SU-DHL-6 (cell line): ENCODE data around the gene CR1L.

Source experiments
- H2AFZ ChIP-seq: fragments of 200-600 bp; sonication (generic); 2 replicates; pipeline ENCODE4 v1.6.1; 2014; ENCODE audit warnings: low read depth, mild to moderate bottlenecking, moderate library complexity, mixed read lengths, antibody characterized with exemption, low read length; ENCODE audit not compliant: severe bottlenecking
- H3F3A ChIP-seq: fragments of 200-600 bp; shearing (Covaris generic); 2 replicates; pipeline ENCODE4 v1.6.0; 2016; ENCODE audit warnings: antibody characterized with exemption, mild to moderate bottlenecking; ENCODE audit not compliant: insufficient read depth
- H3K27ac ChIP-seq: fragments of 200-600 bp; sonication (generic); 2 replicates; pipeline ENCODE4 v1.5.1; 2016; ENCODE audit warnings: low read depth, mild to moderate bottlenecking, low read length, moderate library complexity, mixed read lengths
- H3K27me3 ChIP-seq: fragments of 200-600 bp; sonication (generic), shearing (Covaris generic); 2 replicates; pipeline ENCODE4 v1.6.0; 2014; ENCODE audit warnings: mild to moderate bottlenecking, low read length
- H3K36me3 ChIP-seq: fragments of 200-600 bp; sonication (generic); 2 replicates; pipeline ENCODE4 v1.6.1; 2014; ENCODE audit warnings: mild to moderate bottlenecking, low read length, mixed read lengths
- H3K4me2 ChIP-seq: fragments of 300-600, 200-600 bp; shearing (Covaris generic), sonication (generic); 2 replicates; pipeline ENCODE4 v1.6.0; 2014; ENCODE audit warnings: low read length, low read depth, mild to moderate bottlenecking; ENCODE audit not compliant: poor library complexity, severe bottlenecking
- H3K4me3 ChIP-seq: fragments of 200-600 bp; sonication (generic); 2 replicates; pipeline ENCODE4 v1.5.1; 2014; ENCODE audit warnings: antibody characterized with exemption, low read length, mild to moderate bottlenecking, mixed read lengths; ENCODE audit not compliant: insufficient read depth, poor library complexity, severe bottlenecking
- H3K79me2 ChIP-seq: fragments of 200-600 bp; sonication (generic); 2 replicates; pipeline ENCODE4 v1.6.1; 2014; ENCODE audit warnings: mild to moderate bottlenecking, low read length, moderate library complexity; ENCODE audit not compliant: insufficient read depth
- H3K9ac ChIP-seq: fragments of 200-600 bp; sonication (generic); 2 replicates; pipeline ENCODE4 v1.7.0; 2014; ENCODE audit warnings: mild to moderate bottlenecking, low read length
- H3K9me2 ChIP-seq: fragments of 200-600 bp; sonication (generic); replicated peaks from 2 replicates; pipeline ENCODE4 v1.6.1; 2014; ENCODE audit warnings: low read length; ENCODE audit not compliant: insufficient read depth
- H3K9me3 ChIP-seq: fragments of 200-600 bp; sonication (generic); 2 replicates; pipeline ENCODE4 v1.6.1; 2014; ENCODE audit warnings: low read length, mixed read lengths; ENCODE audit not compliant: insufficient read depth
- H4K20me1 ChIP-seq: fragments of 200-600 bp; sonication (generic); 2 replicates; pipeline ENCODE4 v1.6.1; 2014; ENCODE audit warnings: low read depth, mild to moderate bottlenecking, antibody characterized with exemption, low read length, moderate library complexity, mixed read lengths
- EZH2phosphoT487 ChIP-seq: fragments of 200-600 bp; sonication (generic), shearing (Covaris generic); conservative IDR thresholded peaks from 2 replicates; pipeline ENCODE4 v1.6.1; 2018; ENCODE audit warnings: mild to moderate bottlenecking, antibody characterized with exemption, low read length, moderate library complexity, mixed read lengths
- TF ChIP-seq, protein P1 (sequence below): fragments of 200-600 bp; sonication (generic); IDR thresholded peaks from one replicate; pipeline ENCODE4 v1.5.1; 2017; ENCODE audit warnings: antibody characterized with exemption, mild to moderate bottlenecking, low read length, moderate library complexity; ENCODE audit not compliant: insufficient read depth, poor library complexity, severe bottlenecking

CR1L gene

DNA sequence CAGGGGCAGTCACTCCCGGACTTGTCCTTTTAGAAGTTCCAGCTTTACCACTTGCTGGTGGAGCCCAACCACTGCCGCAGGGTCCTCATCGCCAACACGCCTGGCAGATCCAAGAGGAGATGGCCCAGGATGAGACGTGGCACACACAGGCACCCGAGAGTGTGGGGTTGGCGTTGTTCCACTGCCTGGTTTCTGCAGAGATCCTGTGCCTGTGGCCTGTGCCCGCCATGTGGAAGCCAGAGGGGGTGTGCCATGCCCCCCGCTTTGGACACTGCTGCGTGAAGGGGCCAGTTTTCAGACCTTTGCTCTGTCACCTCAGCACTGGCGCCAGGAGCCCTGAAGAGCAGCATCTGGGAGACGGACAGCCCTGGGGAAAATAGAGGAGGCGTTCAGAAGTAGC, 117.7 kb downstream of the CR1L start:
- H3K9me2 ChIP-seq = no peaks in the 10 kb centered on the region
- H4K20me1 ChIP-seq = no peaks in the 10 kb centered on the region
- no peak overlapping the region for H3K9ac ChIP-seq
- H3K4me2 ChIP-seq = no peak overlapping the region
- peaks cover 58% of the 10 kb centered on the region for H3K36me3 ChIP-seq
- no peaks in the 10 kb centered on the region for H3F3A ChIP-seq
- no peaks in the 10 kb centered on the region; the same call in 1 of the 2 replicates for H3K9me3 ChIP-seq
- no peaks in the 10 kb centered on the region for H3K79me2 ChIP-seq
- H3K27me3 ChIP-seq = no peaks in the 10 kb centered on the region
- no peak overlapping the region for H3K27ac ChIP-seq
- no peak overlapping the region for H3K4me3 ChIP-seq
- TF ChIP-seq, protein P1, sequence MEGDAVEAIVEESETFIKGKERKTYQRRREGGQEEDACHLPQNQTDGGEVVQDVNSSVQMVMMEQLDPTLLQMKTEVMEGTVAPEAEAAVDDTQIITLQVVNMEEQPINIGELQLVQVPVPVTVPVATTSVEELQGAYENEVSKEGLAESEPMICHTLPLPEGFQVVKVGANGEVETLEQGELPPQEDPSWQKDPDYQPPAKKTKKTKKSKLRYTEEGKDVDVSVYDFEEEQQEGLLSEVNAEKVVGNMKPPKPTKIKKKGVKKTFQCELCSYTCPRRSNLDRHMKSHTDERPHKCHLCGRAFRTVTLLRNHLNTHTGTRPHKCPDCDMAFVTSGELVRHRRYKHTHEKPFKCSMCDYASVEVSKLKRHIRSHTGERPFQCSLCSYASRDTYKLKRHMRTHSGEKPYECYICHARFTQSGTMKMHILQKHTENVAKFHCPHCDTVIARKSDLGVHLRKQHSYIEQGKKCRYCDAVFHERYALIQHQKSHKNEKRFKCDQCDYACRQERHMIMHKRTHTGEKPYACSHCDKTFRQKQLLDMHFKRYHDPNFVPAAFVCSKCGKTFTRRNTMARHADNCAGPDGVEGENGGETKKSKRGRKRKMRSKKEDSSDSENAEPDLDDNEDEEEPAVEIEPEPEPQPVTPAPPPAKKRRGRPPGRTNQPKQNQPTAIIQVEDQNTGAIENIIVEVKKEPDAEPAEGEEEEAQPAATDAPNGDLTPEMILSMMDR = no peak
- TF ChIP-seq EZH2phosphoT487 = no peak
- no peak overlapping the region for H2AFZ ChIP-seq

DNA sequence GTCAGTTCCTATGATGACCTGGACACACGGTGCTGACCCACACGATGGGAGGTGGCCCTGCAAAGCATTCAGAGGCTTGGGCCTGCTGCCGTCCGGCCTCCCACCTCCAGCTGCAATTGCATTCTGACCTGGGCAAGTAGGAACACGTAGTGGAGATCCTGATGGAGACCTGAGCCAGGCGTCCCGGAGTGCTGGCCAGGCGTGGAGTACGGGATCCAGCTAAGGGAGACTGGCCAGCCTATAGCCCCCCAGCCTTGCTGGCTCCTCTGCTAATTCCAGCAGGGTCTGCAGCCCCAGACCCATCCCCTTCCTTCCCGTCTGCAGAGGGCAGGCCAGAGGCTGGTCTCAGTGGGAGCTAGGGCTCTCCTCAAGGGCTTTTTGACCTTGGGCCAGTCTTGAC, 118.2 kb downstream of the CR1L start:
- peaks cover 55% of the 10 kb centered on the region for H3K36me3 ChIP-seq
- no peaks in the 10 kb centered on the region for H3K79me2 ChIP-seq
- H3K9ac ChIP-seq = no peak overlapping the region
- no peaks in the 10 kb centered on the region for H3K27me3 ChIP-seq
- H3K4me2 ChIP-seq = no peak overlapping the region
- no peaks in the 10 kb centered on the region; the same call in 1 of the 2 replicates for H3K9me3 ChIP-seq
- no peak overlapping the region for H2AFZ ChIP-seq
- H3K4me3 ChIP-seq = no peak overlapping the region
- no peaks in the 10 kb centered on the region for H3F3A ChIP-seq
- no peak overlapping the region for H3K27ac ChIP-seq
- TF ChIP-seq, protein P1 = no peak
- no peak for TF ChIP-seq EZH2phosphoT487
- H3K9me2 ChIP-seq = no peaks in the 10 kb centered on the region
- H4K20me1 ChIP-seq = no peaks in the 10 kb centered on the region

DNA sequence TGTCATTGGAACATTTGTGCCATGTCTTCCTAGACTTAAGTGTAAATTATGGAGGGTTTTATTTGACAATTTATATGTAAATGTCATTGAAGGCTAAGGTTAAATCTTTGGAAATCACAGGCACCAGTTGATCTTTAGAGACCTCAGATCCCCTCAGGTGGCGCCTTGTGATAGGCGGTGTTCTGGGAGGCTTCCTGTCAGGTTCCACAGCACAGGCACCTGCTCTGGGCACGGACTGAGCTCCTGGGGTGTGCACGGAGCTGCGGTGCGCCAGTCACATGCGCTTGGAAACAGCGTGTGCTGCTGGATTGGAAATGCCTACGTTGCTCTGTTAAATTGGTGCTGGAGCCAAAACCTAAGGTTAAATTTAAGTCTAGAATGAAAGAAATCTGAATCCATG, 119.0 kb downstream of the CR1L start:
- no peaks in the 10 kb centered on the region for H3K27me3 ChIP-seq
- H3K36me3 ChIP-seq = peaks cover 55% of the 10 kb centered on the region
- TF ChIP-seq EZH2phosphoT487 = no peak
- TF ChIP-seq, protein P1 = no peak

More for the DNA sequence above, 119.0 kb downstream of the CR1L start:
- H3K4me2 ChIP-seq = no peak overlapping the region
- no peaks in the 10 kb centered on the region for H3K9me2 ChIP-seq
- no peaks in the 10 kb centered on the region for H4K20me1 ChIP-seq
- H3K9me3 ChIP-seq = no peaks in the 10 kb centered on the region; the same call in 1 of the 2 replicates
- no peaks in the 10 kb centered on the region for H3K79me2 ChIP-seq
- H3K27ac ChIP-seq = no peak overlapping the region
- H3K4me3 ChIP-seq = no peak overlapping the region
- no peaks in the 10 kb centered on the region for H3F3A ChIP-seq
- no peak overlapping the region for H2AFZ ChIP-seq
- no peak overlapping the region for H3K9ac ChIP-seq
